ENCODE data around the gene ASCL1. TPM values are rescaled to one million over a fixed set of nuclear protein-coding genes. Genes with fewer than 3 reads are reported as not detected.

Gene ASCL1
- polyA plus RNA-seq, 2 of the 4 experiments (the other 2 are of a cell fraction), result 0.05 TPM; not detected in 1

DNA sequence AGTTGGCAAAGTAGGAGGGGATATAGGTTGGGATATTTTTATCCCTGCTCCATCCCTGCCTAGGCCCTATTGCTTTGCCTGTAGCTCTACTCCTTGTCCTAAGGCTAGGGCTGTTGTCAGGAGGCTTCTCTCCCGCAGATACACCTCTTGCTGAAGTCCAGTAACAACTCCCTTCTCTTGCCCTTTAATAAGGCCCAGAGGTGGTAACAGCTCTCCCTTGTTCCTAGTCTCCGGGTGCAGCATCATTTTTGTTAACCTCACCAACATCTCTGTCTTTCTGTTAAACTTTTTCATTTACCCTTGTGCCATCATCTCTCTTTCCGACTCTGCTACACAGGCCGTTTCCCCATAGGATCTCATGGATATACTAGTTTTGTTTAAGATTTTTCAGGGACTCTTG is 6.3 kb downstream of the ASCL1 start:
- 0 out of 3 replicates have a peak, but pooled peaks cover 4% of the 10 kb centered on the region for H3K4me1 ChIP-seq
- TF ChIP-seq TP53 (CRISPR knock-in tag; IDR thresholded peaks at IDR 0.05) (no peak), ZNF302 (CRISPR knock-in tag; IDR thresholded peaks at IDR 0.05) (no peak), NPAS2 (CRISPR knock-in tag; IDR thresholded peaks at IDR 0.05; ENCODE audit: borderline replicate concordance) (no peak), RFX5 (IDR thresholded peaks at IDR 0.05) (no peak), GATA3 (IDR thresholded peaks at IDR 0.05; ENCODE audit: borderline replicate concordance) (no peak), FOSL2 (IDR thresholded peaks at IDR 0.05) (no peak), FOSL2 (CRISPR knock-in tag; IDR thresholded peaks at IDR 0.05) (no peak), NR3C1 (IDR thresholded peaks at IDR 0.05) (no peak), CEBPB (IDR thresholded peaks at IDR 0.05) (no peak), ELK1 (IDR thresholded peaks at IDR 0.05; ENCODE audit: low read depth, low read length) (no peak), HOXA7 (CRISPR knock-in tag; IDR thresholded peaks at IDR 0.05) (no peak), EP300 (IDR thresholded peaks at IDR 0.05) (no peak)
- TF ChIP-seq, protein P1, sequence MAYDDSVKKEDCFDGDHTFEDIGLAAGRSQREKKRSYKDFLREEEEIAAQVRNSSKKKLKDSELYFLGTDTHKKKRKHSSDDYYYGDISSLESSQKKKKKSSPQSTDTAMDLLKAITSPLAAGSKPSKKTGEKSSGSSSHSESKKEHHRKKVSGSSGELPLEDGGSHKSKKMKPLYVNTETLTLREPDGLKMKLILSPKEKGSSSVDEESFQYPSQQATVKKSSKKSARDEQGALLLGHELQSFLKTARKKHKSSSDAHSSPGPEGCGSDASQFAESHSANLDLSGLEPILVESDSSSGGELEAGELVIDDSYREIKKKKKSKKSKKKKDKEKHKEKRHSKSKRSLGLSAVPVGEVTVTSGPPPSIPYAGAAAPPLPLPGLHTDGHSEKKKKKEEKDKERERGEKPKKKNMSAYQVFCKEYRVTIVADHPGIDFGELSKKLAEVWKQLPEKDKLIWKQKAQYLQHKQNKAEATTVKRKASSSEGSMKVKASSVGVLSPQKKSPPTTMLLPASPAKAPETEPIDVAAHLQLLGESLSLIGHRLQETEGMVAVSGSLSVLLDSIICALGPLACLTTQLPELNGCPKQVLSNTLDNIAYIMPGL (CRISPR knock-in tag; IDR thresholded peaks at IDR 0.05; ENCODE audit: borderline replicate concordance), result no peak
- H3K9me3 ChIP-seq, result no peaks in the 10 kb centered on the region
- FAIRE-seq (no peak), DNase-seq (ENCODE audit: low read depth in 1 of 2, low spot score in 1 of 2) (no peak), ATAC-seq (no peak)
- 33% methylated on average over 4 of the region's 4 CpGs for WGBS (ENCODE audit: missing lambda C conversion rate)
- POLR2A ChIA-PET, result no interaction called here
- CTCF ChIA-PET, result interaction anchor here (1.8 kb wide), 1 partner anchor 15 kb away, joined by 9 read pairs; no protein-coding TSS in a partner anchor
- no peak overlapping the region for H3K27ac ChIP-seq
- no peak overlapping the region for H3K4me3 ChIP-seq
- no peak overlapping the region for H3K4me2 ChIP-seq

GRCh38 chr12:102964872-102965271 is 7.4 kb downstream of the ASCL1 start:
- ATAC-seq, result peak; percentile 58 to 71; a peak in 5 of 6 replicates
- ChIA-PET CTCF (no interaction called here), POLR2A (no interaction called here)
- WGBS (ENCODE audit: missing lambda C conversion rate), result 14% methylated on average over 21 of the region's 21 CpGs
- H3K4me2 ChIP-seq, result peak overlapping the region; percentile 52
- H3K4me3 ChIP-seq, result peak overlapping the region; percentile 27
- FAIRE-seq, result no peak
- H3K4me1 ChIP-seq, result 0 out of 3 replicates have a peak, but pooled peaks cover 4% of the 10 kb centered on the region
- no peak for TF ChIP-seq HEYL (CRISPR knock-in tag; IDR thresholded peaks at IDR 0.05)
- TF ChIP-seq SREBF2 (IDR thresholded peaks at IDR 0.05), result no peak
- TF ChIP-seq HDAC2 (IDR thresholded peaks at IDR 0.05), result no peak
- TF ChIP-seq, protein P2, sequence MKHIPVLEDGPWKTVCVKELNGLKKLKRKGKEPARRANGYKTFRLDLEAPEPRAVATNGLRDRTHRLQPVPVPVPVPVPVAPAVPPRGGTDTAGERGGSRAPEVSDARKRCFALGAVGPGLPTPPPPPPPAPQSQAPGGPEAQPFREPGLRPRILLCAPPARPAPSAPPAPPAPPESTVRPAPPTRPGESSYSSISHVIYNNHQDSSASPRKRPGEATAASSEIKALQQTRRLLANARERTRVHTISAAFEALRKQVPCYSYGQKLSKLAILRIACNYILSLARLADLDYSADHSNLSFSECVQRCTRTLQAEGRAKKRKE (CRISPR knock-in tag; IDR thresholded peaks at IDR 0.05; ENCODE audit: low read depth), result no peak
- no peak for TF ChIP-seq TFCP2L1 (CRISPR knock-in tag; IDR thresholded peaks at IDR 0.05)
- TF ChIP-seq HOXB5 (CRISPR knock-in tag; IDR thresholded peaks at IDR 0.05), result no peak
- no peak for TF ChIP-seq ZFP36 (IDR thresholded peaks at IDR 0.05; ENCODE audit: borderline replicate concordance, partially characterized antibody)
- TF ChIP-seq, protein P3, sequence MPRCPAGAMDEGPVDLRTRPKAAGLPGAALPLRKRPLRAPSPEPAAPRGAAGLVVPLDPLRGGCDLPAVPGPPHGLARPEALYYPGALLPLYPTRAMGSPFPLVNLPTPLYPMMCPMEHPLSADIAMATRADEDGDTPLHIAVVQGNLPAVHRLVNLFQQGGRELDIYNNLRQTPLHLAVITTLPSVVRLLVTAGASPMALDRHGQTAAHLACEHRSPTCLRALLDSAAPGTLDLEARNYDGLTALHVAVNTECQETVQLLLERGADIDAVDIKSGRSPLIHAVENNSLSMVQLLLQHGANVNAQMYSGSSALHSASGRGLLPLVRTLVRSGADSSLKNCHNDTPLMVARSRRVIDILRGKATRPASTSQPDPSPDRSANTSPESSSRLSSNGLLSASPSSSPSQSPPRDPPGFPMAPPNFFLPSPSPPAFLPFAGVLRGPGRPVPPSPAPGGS (IDR thresholded peaks at IDR 0.05), result no peak
- TF ChIP-seq HOXA7 (CRISPR knock-in tag; IDR thresholded peaks at IDR 0.05), result no peak
- TF ChIP-seq HOXB13 (CRISPR knock-in tag; IDR thresholded peaks at IDR 0.05; ENCODE audit: low read depth), result no peak
- no peak for TF ChIP-seq CHD2 (IDR thresholded peaks at IDR 0.05; ENCODE audit: low read length, partially characterized antibody)
- no peak for TF ChIP-seq RCOR1 (IDR thresholded peaks at IDR 0.05; ENCODE audit: low read depth, low read length)
- no peak for TF ChIP-seq POLR2AphosphoS2 (conservative IDR thresholded peaks at IDR 0.05; ENCODE audit: low read length)
- TF ChIP-seq CEBPB (IDR thresholded peaks at IDR 0.05), result no peak
- H3K9me3 ChIP-seq, result no peaks in the 10 kb centered on the region
- DNase-seq (ENCODE audit: low read depth in 1 of 2, low spot score in 1 of 2), result peak; percentile 26 to 33
- H3K27ac ChIP-seq, result no peak overlapping the region
